SKM-1 (cell line): ENCODE data around the gene RBMS3.

Experiments used
- DNase-seq: peaks from one replicate; lab custom pipeline; 2025; ENCODE audit not compliant: unreplicated experiment; lab: John Stamatoyannopoulos, UW

The RBMS3 gene

GRCh38 chr3:29919571-29919970 is 638.7 kb downstream of the RBMS3 start:
- DNase-seq: no peak

- no peak for DNase-seq
Observed at GRCh38 chr3:29922992-29923746, 642.3 kb downstream of the RBMS3 start.

GRCh38 chr3:29924783-29925561 is 644.1 kb downstream of the RBMS3 start:
- DNase-seq: no peak

- no peak for DNase-seq
Observed at GRCh38 chr3:29926378-29926777, 645.5 kb downstream of the RBMS3 start.

GRCh38 chr3:29932696-29933325 is 651.9 kb downstream of the RBMS3 start:
- DNase-seq: no peak

GRCh38 chr3:29933802-29934490 is 653.1 kb downstream of the RBMS3 start:
- DNase-seq: no peak

- DNase-seq: no peak
Observed at GRCh38 chr3:29934751-29935150, 653.9 kb downstream of the RBMS3 start.

- DNase-seq: no peak
Observed at GRCh38 chr3:29936054-29936453, 655.2 kb downstream of the RBMS3 start.

GRCh38 chr3:29936766-29937165 is 655.9 kb downstream of the RBMS3 start:
- DNase-seq: no peak

- no peak for DNase-seq
Observed at GRCh38 chr3:29937185-29937584, 656.3 kb downstream of the RBMS3 start.

- no peak for DNase-seq
Observed at GRCh38 chr3:29940759-29941323, 660.0 kb downstream of the RBMS3 start.

- no peak for DNase-seq
Observed at GRCh38 chr3:29942297-29942696, 661.4 kb downstream of the RBMS3 start.

GRCh38 chr3:29949131-29949530 is 668.3 kb downstream of the RBMS3 start:
- DNase-seq: no peak

- no peak for DNase-seq
Observed at GRCh38 chr3:29949940-29950616, 669.2 kb downstream of the RBMS3 start.

GRCh38 chr3:29952431-29952830 is 671.6 kb downstream of the RBMS3 start:
- DNase-seq: no peak

- DNase-seq: no peak
Observed at GRCh38 chr3:29955413-29955812, 674.5 kb downstream of the RBMS3 start.

- DNase-seq: no peak
Observed at GRCh38 chr3:29958816-29959215, 677.9 kb downstream of the RBMS3 start.

- no peak for DNase-seq
Observed at GRCh38 chr3:29971895-29972294, 691.0 kb downstream of the RBMS3 start.

- no peak for DNase-seq
Observed at GRCh38 chr3:29972320-29972993, 691.6 kb downstream of the RBMS3 start.

- no peak for DNase-seq
Observed at GRCh38 chr3:29973763-29974162, 692.9 kb downstream of the RBMS3 start.
